ENCODE data around the gene WDR55.
"Not testable (repeated sequence)": the region's sequence is repeated elsewhere in the genome, so short reads cannot be mapped to it uniquely, and the experiment has no call there.

The WDR55 gene

DNA sequence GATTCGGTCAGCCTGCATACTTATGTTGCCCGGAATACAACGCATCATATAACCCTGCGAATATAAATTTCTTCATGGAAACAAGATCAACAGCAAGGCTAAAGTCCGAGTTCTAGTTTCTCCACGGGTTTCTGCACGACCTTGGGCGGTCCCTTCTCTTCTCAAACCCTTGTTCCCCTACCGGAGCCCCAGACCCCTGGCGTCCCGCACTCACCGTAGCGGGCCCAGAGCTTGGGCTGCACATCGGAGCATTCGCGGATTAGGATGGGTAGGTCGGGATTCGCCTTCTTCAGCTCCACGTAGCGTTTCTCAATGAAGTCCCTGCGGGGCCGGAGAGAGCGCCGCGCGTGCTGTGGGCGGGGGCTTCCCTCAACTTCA is 17.7 kb upstream of the WDR55 start:
- FAIRE-seq (no peak), DNase-seq (ENCODE audit: low spot score) (no peak)

GRCh38 chr5:140658870-140659269 is 5.8 kb upstream of the WDR55 start:
- DNase-seq (ENCODE audit: low spot score), result no peak
- no peak for FAIRE-seq

DNA sequence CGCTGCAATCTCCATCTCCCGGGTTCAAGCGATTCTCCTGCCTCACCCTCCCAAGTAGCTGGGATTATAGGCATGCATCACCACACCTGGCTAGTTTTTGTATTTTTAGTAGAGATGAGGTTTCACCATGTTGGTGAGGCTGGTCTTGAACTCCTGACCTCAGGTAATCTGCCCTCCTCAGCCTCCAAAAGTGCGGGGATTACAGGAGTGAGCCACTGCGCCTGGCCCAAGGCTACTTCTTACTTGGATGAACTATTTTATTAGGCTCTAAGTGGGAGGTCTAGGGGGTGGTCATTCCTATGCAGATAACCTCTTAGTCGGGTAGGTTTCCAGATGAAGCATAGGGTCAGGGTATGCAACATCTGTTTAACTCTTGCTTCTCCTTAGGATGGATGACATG is 4.3 kb upstream of the WDR55 start:
- not testable (repeated sequence) for FAIRE-seq

GRCh38 chr5:140664030-140664358 is 710 bp upstream of the WDR55 start:
- no peak for FAIRE-seq
- no peak for DNase-seq (ENCODE audit: low spot score)

More for the DNA sequence above, 4.3 kb upstream of the WDR55 start:
- DNase-seq (ENCODE audit: low spot score), result not testable (repeated sequence)

DNA sequence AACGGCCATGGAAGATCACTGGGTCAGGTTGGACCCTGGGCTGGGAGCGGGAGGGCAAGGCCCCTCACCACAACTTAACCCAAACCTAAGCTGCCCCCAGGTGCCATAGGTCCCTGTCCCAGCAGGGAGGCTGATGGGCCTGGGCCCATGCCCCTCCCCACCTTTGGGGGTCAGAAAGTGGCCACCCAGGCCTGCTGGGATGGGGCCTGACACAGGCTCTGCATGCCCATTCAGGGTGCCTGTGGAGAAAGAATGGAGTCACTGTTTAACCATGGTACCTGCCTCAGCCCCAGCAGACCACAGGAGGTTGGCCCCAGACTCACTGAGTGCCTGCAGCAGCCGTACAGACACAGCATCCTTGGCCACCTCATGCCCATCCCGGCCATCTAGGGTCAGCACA is 6.3 kb downstream of the WDR55 start:
- not testable (repeated sequence) for FAIRE-seq

GRCh38 chr5:140671472-140672125 is 6.9 kb downstream of the WDR55 start:
- FAIRE-seq (no peak), DNase-seq (ENCODE audit: low spot score) (no peak)

More for the DNA sequence above, 6.3 kb downstream of the WDR55 start:
- DNase-seq (ENCODE audit: low spot score), result not testable (repeated sequence)

GRCh38 chr5:140672455-140673186 is 7.9 kb downstream of the WDR55 start:
- no peak for DNase-seq (ENCODE audit: low spot score)
- no peak for FAIRE-seq

- no peak for DNase-seq (ENCODE audit: low spot score)
- no peak for FAIRE-seq
Observed at GRCh38 chr5:140673187-140673976, 8.7 kb downstream of the WDR55 start, which contains the start of gene DND1. DND1 (minus strand) TSS chr5:140673576; CDS start chr5:140673542, 34 bp downstream.

DNA sequence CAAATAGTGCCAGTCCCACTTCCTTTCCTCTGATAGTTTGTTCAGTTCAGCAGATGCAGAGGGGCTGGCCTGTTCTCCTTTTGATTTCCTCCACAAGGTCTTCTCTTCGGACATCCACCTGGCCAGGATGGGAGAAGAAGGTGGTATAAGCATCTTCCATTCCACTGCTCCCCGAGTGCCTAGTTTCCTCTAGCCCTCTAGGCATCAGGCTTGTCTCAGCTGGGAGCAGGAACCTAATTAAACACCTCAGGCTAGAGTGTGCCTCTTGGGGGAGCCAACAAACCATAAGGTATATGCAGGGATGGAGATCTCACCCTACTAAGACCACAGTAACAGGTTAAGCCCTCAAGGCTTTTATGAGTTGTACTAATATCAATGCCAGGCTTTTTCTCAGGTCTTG is 9.5 kb downstream of the WDR55 start:
- DNase-seq (ENCODE audit: low spot score), result no peak
- no peak for FAIRE-seq

GRCh38 chr5:140674629-140675028 is 9.9 kb downstream of the WDR55 start:
- DNase-seq (ENCODE audit: low spot score) (no peak), FAIRE-seq (no peak)

DNA sequence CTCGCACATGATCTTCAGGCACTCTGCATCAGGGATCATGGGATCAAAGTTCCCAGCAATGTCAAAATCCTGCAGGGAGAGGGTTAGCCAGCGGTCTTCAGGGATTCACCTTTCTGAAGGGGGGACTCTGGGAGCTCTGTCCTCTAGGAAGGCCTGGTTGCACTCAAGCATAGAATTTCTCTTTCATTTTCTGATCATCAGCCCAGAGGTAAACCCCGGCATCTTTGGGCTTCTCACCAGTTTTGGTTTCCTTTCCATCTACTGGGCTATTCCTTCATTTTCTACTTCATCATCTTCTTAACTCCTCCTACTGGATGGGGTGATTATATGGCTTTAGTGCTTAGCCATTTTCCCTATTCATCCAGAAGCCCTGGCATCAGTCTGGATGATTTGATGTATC is 13.2 kb downstream of the WDR55 start:
- FAIRE-seq (no peak), DNase-seq (ENCODE audit: low spot score) (no peak)

DNA sequence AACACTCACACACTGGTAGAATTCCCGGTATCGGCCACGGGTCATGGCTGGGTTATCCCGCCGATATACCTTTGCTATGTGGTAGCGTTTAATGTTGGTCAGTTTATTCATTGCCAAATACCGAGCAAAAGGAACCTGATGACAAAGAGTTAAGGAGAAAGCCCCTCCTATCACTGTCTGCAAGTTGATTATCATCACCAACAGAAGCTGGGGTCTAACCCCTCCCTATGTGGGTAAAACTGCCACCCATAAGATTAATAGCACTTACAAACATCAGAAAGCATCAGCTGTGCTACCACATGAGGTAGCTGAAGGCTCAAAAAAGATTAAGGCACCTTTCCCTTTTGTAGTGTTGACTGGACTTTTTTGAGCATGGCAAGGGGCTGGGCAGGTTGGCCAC is 14.3 kb downstream of the WDR55 start:
- no peak for DNase-seq (ENCODE audit: low spot score)
- FAIRE-seq, result no peak

DNA sequence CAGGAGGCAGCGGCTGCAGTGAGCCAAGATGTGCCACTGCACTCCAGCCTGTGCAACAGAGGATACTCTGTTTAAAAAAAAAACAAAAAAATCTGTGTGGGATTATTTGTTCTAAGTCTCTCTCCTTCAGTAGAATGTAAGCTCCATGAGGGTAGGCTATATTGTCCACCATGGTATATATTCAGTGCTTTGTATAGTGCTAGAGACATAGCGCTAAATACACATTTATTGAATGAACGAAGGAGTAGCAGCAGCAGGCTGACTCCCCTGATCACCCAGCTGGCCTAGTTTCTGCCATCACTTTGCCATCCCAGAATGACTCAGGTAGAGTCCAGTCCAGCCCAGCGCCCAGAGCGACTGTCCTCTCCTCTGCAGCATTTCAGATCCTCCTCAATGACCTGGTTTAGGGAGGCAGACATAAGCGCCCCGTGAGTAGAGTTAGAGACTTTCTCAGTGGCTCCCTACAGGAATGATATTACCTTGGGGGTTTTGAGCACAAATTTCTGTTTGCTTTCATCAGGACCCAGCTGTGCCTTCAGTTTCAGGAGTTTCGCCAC is 25.8 kb downstream of the WDR55 start:
- FAIRE-seq (no peak), DNase-seq (ENCODE audit: low spot score) (peak; percentile 6)

GRCh38 chr5:140690941-140691924 is 26.5 kb downstream of the WDR55 start, which contains the start of the genes HARS1 and HARS2:
HARS1 (minus strand) TSS chr5:140691370; CDS start chr5:140691304, 66 bp downstream.
HARS2 (plus strand) TSS chr5:140691455; CDS start chr5:140691649, 194 bp downstream.
- FAIRE-seq (peak; percentile 88), DNase-seq (ENCODE audit: low spot score) (peak; percentile 95)

DNA sequence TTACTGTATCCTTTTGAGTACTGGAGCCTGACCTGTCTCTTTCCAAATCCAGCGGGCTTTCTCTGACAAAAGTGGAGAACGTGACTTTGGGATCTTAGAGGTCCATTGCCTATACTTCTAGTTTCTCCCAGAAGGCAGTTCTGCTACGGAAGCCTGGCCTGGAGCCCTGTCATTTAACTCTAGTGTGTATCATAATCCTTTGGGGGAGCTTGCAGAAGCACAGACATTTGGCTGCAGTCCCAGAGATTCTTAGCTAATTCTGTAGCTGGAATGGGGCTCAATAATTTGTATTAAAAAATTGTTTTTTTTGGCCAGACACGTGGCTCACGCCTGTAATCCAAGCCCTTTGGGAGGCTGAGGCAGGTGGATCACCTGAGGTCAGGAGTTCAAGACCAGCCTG is 29.6 kb downstream of the WDR55 start:
- DNase-seq (ENCODE audit: low spot score), result no peak
- FAIRE-seq, result no peak

GRCh38 chr5:140696891-140697492 is 32.3 kb downstream of the WDR55 start:
- DNase-seq (ENCODE audit: low spot score), result no peak
- FAIRE-seq, result no peak

GRCh38 chr5:140700177-140701144 is 35.8 kb downstream of the WDR55 start, which contains the start of gene ZMAT2:
ZMAT2 (plus strand) TSS chr5:140700447; CDS start chr5:140700461, 14 bp downstream.
- FAIRE-seq, result peak; percentile 97
- DNase-seq (ENCODE audit: low spot score), result peak; percentile 95

DNA sequence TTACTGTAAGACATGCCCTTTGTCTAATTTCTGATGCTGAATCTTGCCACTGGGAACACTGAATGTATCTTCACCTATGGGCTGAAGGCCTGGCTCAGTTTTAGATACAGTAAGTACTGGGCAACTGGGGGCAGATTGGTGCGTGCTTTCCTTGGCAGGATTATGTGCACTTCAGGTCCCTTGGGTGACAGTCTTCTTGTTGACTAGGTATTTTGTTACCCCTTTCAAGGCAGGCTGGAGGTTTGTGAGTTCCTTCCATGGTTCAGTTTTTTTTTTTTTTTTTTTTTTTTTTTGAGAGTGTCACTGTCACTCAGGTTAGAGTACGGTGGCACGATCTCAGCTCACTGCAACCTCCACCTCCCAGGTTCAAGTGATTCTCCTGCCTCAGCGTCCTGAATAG is 43.1 kb downstream of the WDR55 start:
- FAIRE-seq (no peak), DNase-seq (ENCODE audit: low spot score) (no peak)

GRCh38 chr5:140708787-140709186 is 44.1 kb downstream of the WDR55 start:
- not testable (repeated sequence) for DNase-seq (ENCODE audit: low spot score); FAIRE-seq
